ENCODE results near the gene CCDC18. TPM values are rescaled to one million over a fixed set of nuclear protein-coding genes. Genes with fewer than 3 reads are reported as not detected.
"Not testable (repeated sequence)": the region's sequence is repeated elsewhere in the genome, so short reads cannot be mapped to it uniquely, and the experiment has no call there.

Gene CCDC18
- total RNA-seq, 2 experiments from 2014 or later: 21.8 to 24.6 TPM

GRCh38 chr1:93206567-93206954, 26.0 kb downstream of the CCDC18 start:
- Mint-ChIP-seq H3K27ac (no peak overlapping the region), H3K27me3 (no peaks in the 10 kb centered on the region), H3K9me3 (no peaks in the 10 kb centered on the region), H3K4me3 (no peak overlapping the region), H3K4me1 (ENCODE audit: low read depth) (no peaks in the 10 kb centered on the region), H3K36me3 (ENCODE audit: low read depth) (peaks cover 30% of the 10 kb centered on the region)
- DNase-seq: no peak
- CTCF ChIA-PET: interaction anchor here (1.0 kb wide), 1 partner anchor 12 kb away, joined by 3 read pairs; no protein-coding TSS in a partner anchor
- intact Hi-C loops (cut with micrococcal nuclease): no loop called here
- POLR2A ChIA-PET: no interaction called here
- no peak for ATAC-seq
- TF ChIP-seq CTCF (IDR thresholded peaks at IDR 0.05): no peak

GRCh38 chr1:93207211-93207610, 26.7 kb downstream of the CCDC18 start:
- Mint-ChIP-seq H3K4me3 (no peak overlapping the region), H3K4me1 (ENCODE audit: low read depth) (no peaks in the 10 kb centered on the region), H3K27me3 (no peaks in the 10 kb centered on the region), H3K9me3 (no peaks in the 10 kb centered on the region), H3K36me3 (ENCODE audit: low read depth) (peaks cover 30% of the 10 kb centered on the region), H3K27ac (no peak overlapping the region)
- ChIA-PET POLR2A (no interaction called here), CTCF (interaction anchor here (1.0 kb wide), 1 partner anchor 12 kb away, joined by 3 read pairs; no protein-coding TSS in a partner anchor)
- intact Hi-C loops (cut with micrococcal nuclease): no loop called here
- DNase-seq (no peak), ATAC-seq (no peak)
- no peak for TF ChIP-seq CTCF (IDR thresholded peaks at IDR 0.05)

GRCh38 chr1:93215322-93215721, 34.8 kb downstream of the CCDC18 start:
- ChIA-PET CTCF (interaction anchor here (0.6 kb wide), 1 partner anchor 126 kb away, joined by 3 read pairs; no protein-coding TSS in a partner anchor), POLR2A (interaction anchor here (1.2 kb wide), 1 partner anchor 13 kb away, joined by 3 read pairs; no protein-coding TSS in a partner anchor)
- H3K4me3 Mint-ChIP-seq: no peak overlapping the region
- no peak for ATAC-seq
- H3K27ac Mint-ChIP-seq: no peak overlapping the region
- TF ChIP-seq CTCF (IDR thresholded peaks at IDR 0.05): no peak
- H3K4me1 Mint-ChIP-seq (ENCODE audit: low read depth): peaks cover 20% of the 10 kb centered on the region
- H3K27me3 Mint-ChIP-seq: no peaks in the 10 kb centered on the region
- H3K9me3 Mint-ChIP-seq: no peaks in the 10 kb centered on the region
- intact Hi-C loops (cut with micrococcal nuclease): no loop called here
- no peak for DNase-seq
- H3K36me3 Mint-ChIP-seq (ENCODE audit: low read depth): peaks cover 41% of the 10 kb centered on the region

GRCh38 chr1:93219443-93219842, 38.9 kb downstream of the CCDC18 start:
- no peak for TF ChIP-seq CTCF (IDR thresholded peaks at IDR 0.05)
- ChIA-PET CTCF (interaction anchor here (0.8 to 1.5 kb wide), 2 partner anchors 12 to 226 kb away, joined by 3 read pairs; no protein-coding TSS in a partner anchor), POLR2A (interaction anchor here (0.7 kb wide), 1 partner anchor 33 kb away, joined by 4 read pairs; no protein-coding TSS in a partner anchor)
- H3K36me3 Mint-ChIP-seq (ENCODE audit: low read depth): peaks cover 52% of the 10 kb centered on the region
- peaks cover 2% of the 10 kb centered on the region for H3K9me3 Mint-ChIP-seq
- ATAC-seq (peak; percentile 83), DNase-seq (peak; percentile 61)
- H3K4me1 Mint-ChIP-seq (ENCODE audit: low read depth): peaks cover 20% of the 10 kb centered on the region
- H3K27ac Mint-ChIP-seq: peak overlapping the region; percentile 83
- intact Hi-C loops (cut with micrococcal nuclease): no loop called here
- H3K4me3 Mint-ChIP-seq: peak overlapping the region; percentile 51
- H3K27me3 Mint-ChIP-seq: no peaks in the 10 kb centered on the region

GRCh38 chr1:93220716-93221115, 40.2 kb downstream of the CCDC18 start:
- peaks cover 53% of the 10 kb centered on the region for H3K36me3 Mint-ChIP-seq (ENCODE audit: low read depth)
- peaks cover 20% of the 10 kb centered on the region for H3K4me1 Mint-ChIP-seq (ENCODE audit: low read depth)
- H3K27ac Mint-ChIP-seq; CTCF ChIA-PET; intact Hi-C loops (cut with micrococcal nuclease); H3K4me3 Mint-ChIP-seq; DNase-seq; H3K9me3 Mint-ChIP-seq; ATAC-seq; H3K27me3 Mint-ChIP-seq: not testable (repeated sequence)
- POLR2A ChIA-PET: interaction anchor here (1.0 kb wide), 1 partner anchor 77 kb away, joined by 3 read pairs; no protein-coding TSS in a partner anchor
